GM18861 (cell line): ENCODE results near the gene PRDM12.

Source experiments
- ATAC-seq: cut with Tn5 transposase; IDR thresholded peaks from one replicate; pipeline ENCODE4 v1.9.1; 2021; ENCODE audit not compliant: unreplicated experiment

The PRDM12 gene

GRCh38 chr9:130664251-130665028 is at the start of gene PRDM12:
Gene PRDM12, plus strand, starts transcription at chr9:130664594. Its CDS starts 60 bp downstream, at chr9:130664654.
- no peak for ATAC-seq

- ATAC-seq = no peak
Measured at GRCh38 chr9:130616451-130616850, 47.9 kb upstream of the PRDM12 start.

GRCh38 chr9:130623466-130623865 is 40.9 kb upstream of the PRDM12 start:
- ATAC-seq = no peak

- no peak for ATAC-seq
Measured at GRCh38 chr9:130624154-130624553, 40.2 kb upstream of the PRDM12 start.

- ATAC-seq = no peak
Measured at GRCh38 chr9:130626249-130626996, 38.0 kb upstream of the PRDM12 start.

- ATAC-seq = no peak
Measured at GRCh38 chr9:130627051-130627450, 37.3 kb upstream of the PRDM12 start.

- no peak for ATAC-seq
Measured at GRCh38 chr9:130627896-130628792, 36.2 kb upstream of the PRDM12 start.

GRCh38 chr9:130629443-130630070 is 34.8 kb upstream of the PRDM12 start:
- no peak for ATAC-seq

GRCh38 chr9:130630071-130630450 is 34.3 kb upstream of the PRDM12 start:
- no peak for ATAC-seq

GRCh38 chr9:130630506-130631330 is 33.7 kb upstream of the PRDM12 start:
- ATAC-seq = no peak

GRCh38 chr9:130631331-130632080 is 32.9 kb upstream of the PRDM12 start:
- no peak for ATAC-seq

GRCh38 chr9:130632081-130632710 is 32.2 kb upstream of the PRDM12 start:
- ATAC-seq = no peak

- ATAC-seq = no peak
Measured at GRCh38 chr9:130632841-130633240, 31.6 kb upstream of the PRDM12 start.

GRCh38 chr9:130633336-130634190 is 30.8 kb upstream of the PRDM12 start:
- ATAC-seq = no peak

- no peak for ATAC-seq
Measured at GRCh38 chr9:130634191-130634768, 30.1 kb upstream of the PRDM12 start.

GRCh38 chr9:130634801-130635200 is 29.6 kb upstream of the PRDM12 start:
- no peak for ATAC-seq

- no peak for ATAC-seq
Measured at GRCh38 chr9:130635306-130635705, 29.1 kb upstream of the PRDM12 start.
